CD4-positive, alpha-beta T cell treated with Interleukin-4 for 4 hours (primary cell): ENCODE results near the gene SMARCD3.
A peak's percentile ranks its signal among the peaks of the same experiment; 100 is the strongest.

ENCODE experiments used
- DNase-seq: peaks from one replicate; pipeline ENCODE4 v3.0.0-alpha.2; 2020

Gene SMARCD3

GRCh38 chr7:151233804-151234203 lies 14.7 kb downstream of the SMARCD3 start:
- DNase-seq = no peak

GRCh38 chr7:151232917-151233701 lies 15.4 kb downstream of the SMARCD3 start:
- peak; percentile 68 for DNase-seq

- DNase-seq = peak; percentile 87
Observed at GRCh38 chr7:151232091-151232916, 16.2 kb downstream of the SMARCD3 start, which contains the start of gene CHPF2. Gene CHPF2 (plus strand): TSS chr7:151232483. CDS start chr7:151234012, 1,529 bp downstream.

GRCh38 chr7:151231080-151231479 lies 17.4 kb downstream of the SMARCD3 start:
- no peak for DNase-seq

- no peak for DNase-seq
Observed at GRCh38 chr7:151229249-151229648, 19.2 kb downstream of the SMARCD3 start.

- DNase-seq = no peak
Observed at GRCh38 chr7:151228024-151228866, 20.2 kb downstream of the SMARCD3 start.

GRCh38 chr7:151226875-151227782 lies 21.4 kb downstream of the SMARCD3 start, which contains the start of gene ABCF2:
Gene ABCF2 (minus strand): TSS chr7:151227205. CDS start chr7:151226458, 747 bp downstream.
- peak; percentile 97 for DNase-seq

GRCh38 chr7:151226560-151226874 lies 22.0 kb downstream of the SMARCD3 start:
- no peak for DNase-seq

- DNase-seq = no peak
Observed at GRCh38 chr7:151225948-151226510, 22.5 kb downstream of the SMARCD3 start.

GRCh38 chr7:151223728-151224127 lies 24.8 kb downstream of the SMARCD3 start:
- DNase-seq = no peak

- no peak for DNase-seq
Observed at GRCh38 chr7:151218170-151218569, 30.3 kb downstream of the SMARCD3 start.

GRCh38 chr7:151215396-151215795 lies 33.1 kb downstream of the SMARCD3 start:
- DNase-seq = no peak

- DNase-seq = no peak
Observed at GRCh38 chr7:151213826-151214225, 34.7 kb downstream of the SMARCD3 start.

- no peak for DNase-seq
Observed at GRCh38 chr7:151212626-151213025, 35.9 kb downstream of the SMARCD3 start.

- DNase-seq = no peak
Observed at GRCh38 chr7:151211155-151211772, 37.2 kb downstream of the SMARCD3 start.

GRCh38 chr7:151210087-151210854 lies 38.2 kb downstream of the SMARCD3 start, which contains the start of gene H2BK1:
Gene H2BK1 (minus strand): TSS chr7:151210488. CDS start chr7:151210318, 170 bp downstream.
- no peak for DNase-seq

GRCh38 chr7:151209588-151209987 lies 38.9 kb downstream of the SMARCD3 start:
- no peak for DNase-seq

GRCh38 chr7:151208253-151208862 lies 40.1 kb downstream of the SMARCD3 start:
- DNase-seq = no peak

GRCh38 chr7:151207804-151208203 lies 40.7 kb downstream of the SMARCD3 start:
- no peak for DNase-seq

GRCh38 chr7:151207315-151207714 lies 41.2 kb downstream of the SMARCD3 start:
- DNase-seq = no peak
